ENCODE measurements around the gene SYVN1. TPM values are rescaled to one million over a fixed set of nuclear protein-coding genes. Genes with fewer than 3 reads are reported as not detected.

Gene SYVN1
- total and polyA plus RNA-seq, 10 of the 15 experiments (the other 5 are each of a cell fraction or from before 2014, with no cell fraction given): 0.79 to 63.6 (median 20.1) TPM

DNA sequence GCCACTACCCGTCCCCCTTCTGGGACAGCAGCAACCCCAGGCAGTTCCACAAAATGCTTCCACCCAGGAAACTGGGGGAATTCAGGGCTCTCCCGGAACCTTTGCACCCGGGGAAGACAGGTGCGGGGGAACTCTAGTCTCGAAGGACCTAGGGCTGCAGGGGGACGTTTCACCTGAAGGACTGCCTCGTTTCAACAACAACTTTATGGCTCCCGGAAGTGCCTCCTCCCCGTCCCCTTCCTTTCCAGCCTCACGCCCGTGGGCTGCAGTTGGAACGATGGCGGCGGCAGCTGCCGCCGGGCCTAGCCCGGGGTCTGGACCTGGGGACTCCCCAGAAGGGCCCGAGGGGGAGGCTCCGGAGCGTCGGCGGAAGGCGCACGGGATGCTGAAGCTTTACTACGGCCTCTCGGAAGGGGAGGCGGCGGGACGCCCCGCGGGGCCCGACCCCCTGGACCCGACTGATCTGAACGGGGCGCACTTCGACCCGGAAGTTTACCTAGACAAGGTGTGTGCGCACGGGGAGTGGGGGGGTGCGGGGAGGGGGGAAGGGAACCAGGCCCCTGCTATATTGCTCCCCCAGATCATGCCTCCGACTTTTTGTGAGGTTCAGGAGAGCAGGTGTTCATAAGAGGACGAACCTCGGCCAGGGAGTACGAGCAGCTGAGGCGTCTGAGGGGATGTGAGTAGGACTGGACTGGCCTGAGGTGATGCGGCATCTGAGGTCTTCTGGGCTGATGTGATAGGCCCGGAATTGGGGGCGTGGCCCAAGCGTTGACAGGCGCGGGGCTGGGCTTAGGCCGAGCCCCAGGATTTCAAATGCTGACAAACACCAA, 38.1 kb downstream of the SYVN1 start, which contains the start of gene VPS51 (continued):
- TF ChIP-seq, protein P1, sequence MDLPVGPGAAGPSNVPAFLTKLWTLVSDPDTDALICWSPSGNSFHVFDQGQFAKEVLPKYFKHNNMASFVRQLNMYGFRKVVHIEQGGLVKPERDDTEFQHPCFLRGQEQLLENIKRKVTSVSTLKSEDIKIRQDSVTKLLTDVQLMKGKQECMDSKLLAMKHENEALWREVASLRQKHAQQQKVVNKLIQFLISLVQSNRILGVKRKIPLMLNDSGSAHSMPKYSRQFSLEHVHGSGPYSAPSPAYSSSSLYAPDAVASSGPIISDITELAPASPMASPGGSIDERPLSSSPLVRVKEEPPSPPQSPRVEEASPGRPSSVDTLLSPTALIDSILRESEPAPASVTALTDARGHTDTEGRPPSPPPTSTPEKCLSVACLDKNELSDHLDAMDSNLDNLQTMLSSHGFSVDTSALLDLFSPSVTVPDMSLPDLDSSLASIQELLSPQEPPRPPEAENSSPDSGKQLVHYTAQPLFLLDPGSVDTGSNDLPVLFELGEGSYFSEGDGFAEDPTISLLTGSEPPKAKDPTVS (IDR thresholded peaks at IDR 0.05; ENCODE audit: low read depth, low read length): peak; percentile 88
- no peak for TF ChIP-seq BMI1 (IDR thresholded peaks at IDR 0.05; ENCODE audit: borderline replicate concordance)
- peak; percentile 75; the same call in 1 of the 2 replicates for TF ChIP-seq ESRRA (IDR thresholded peaks at IDR 0.05; ENCODE audit: low read length)
- peak; percentile 72 for TF ChIP-seq NR2F1 (conservative IDR thresholded peaks at IDR 0.05)
- TF ChIP-seq SMAD5 (IDR thresholded peaks at IDR 0.05; ENCODE audit: low read depth): peak; percentile 80; the same call in 1 of the 2 replicates
- peak; percentile 98 for TF ChIP-seq POLR2AphosphoS5 (IDR thresholded peaks at IDR 0.05; ENCODE audit: low read length)
- TF ChIP-seq, protein P2, sequence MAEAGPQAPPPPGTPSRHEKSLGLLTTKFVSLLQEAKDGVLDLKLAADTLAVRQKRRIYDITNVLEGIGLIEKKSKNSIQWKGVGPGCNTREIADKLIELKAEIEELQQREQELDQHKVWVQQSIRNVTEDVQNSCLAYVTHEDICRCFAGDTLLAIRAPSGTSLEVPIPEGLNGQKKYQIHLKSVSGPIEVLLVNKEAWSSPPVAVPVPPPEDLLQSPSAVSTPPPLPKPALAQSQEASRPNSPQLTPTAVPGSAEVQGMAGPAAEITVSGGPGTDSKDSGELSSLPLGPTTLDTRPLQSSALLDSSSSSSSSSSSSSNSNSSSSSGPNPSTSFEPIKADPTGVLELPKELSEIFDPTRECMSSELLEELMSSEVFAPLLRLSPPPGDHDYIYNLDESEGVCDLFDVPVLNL (IDR thresholded peaks at IDR 0.05; ENCODE audit: low read depth, low read length): peak; percentile 39; the same call in 1 of the 2 replicates
- TF ChIP-seq SREBF1 (IDR thresholded peaks at IDR 0.05; ENCODE audit: low read length): peak; percentile 80
- peak; percentile 91 for TF ChIP-seq GATAD2B (conservative IDR thresholded peaks at IDR 0.05; ENCODE audit: low read depth)
- 0 out of 2 replicates have a peak, but pooled peaks have one; percentile 51 for TF ChIP-seq ZBED1 (IDR thresholded peaks at IDR 0.05; ENCODE audit: borderline replicate concordance)
- TF ChIP-seq GABPA (IDR thresholded peaks at IDR 0.05; ENCODE audit: low read depth): peak; percentile 99
- peak; percentile 53; the same call in 1 of the 2 replicates for TF ChIP-seq SREBF2 (IDR thresholded peaks at IDR 0.05; ENCODE audit: low read length)
- TF ChIP-seq ETV6 (conservative IDR thresholded peaks at IDR 0.05 in 1 of 2, IDR thresholded peaks at IDR 0.05 in 1 of 2; ENCODE audit: borderline replicate concordance in 1 of 2, low read depth in 1 of 2): peak in 1 of 2 experiments; percentile 78; a peak in 2 of 4 replicates
- 0 out of 4 replicates have a peak, but pooled peaks of 1 of the 2 experiments have one; percentile 12 for TF ChIP-seq CEBPB (IDR thresholded peaks at IDR 0.05; ENCODE audit: borderline replicate concordance in 1 of 2, low read depth in 2 of 2, low read length in 2 of 2)
- TF ChIP-seq, protein P3, sequence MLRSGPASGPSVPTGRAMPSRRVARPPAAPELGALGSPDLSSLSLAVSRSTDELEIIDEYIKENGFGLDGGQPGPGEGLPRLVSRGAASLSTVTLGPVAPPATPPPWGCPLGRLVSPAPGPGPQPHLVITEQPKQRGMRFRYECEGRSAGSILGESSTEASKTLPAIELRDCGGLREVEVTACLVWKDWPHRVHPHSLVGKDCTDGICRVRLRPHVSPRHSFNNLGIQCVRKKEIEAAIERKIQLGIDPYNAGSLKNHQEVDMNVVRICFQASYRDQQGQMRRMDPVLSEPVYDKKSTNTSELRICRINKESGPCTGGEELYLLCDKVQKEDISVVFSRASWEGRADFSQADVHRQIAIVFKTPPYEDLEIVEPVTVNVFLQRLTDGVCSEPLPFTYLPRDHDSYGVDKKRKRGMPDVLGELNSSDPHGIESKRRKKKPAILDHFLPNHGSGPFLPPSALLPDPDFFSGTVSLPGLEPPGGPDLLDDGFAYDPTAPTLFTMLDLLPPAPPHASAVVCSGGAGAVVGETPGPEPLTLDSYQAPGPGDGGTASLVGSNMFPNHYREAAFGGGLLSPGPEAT (IDR thresholded peaks at IDR 0.05; ENCODE audit: low read depth): peak; percentile 98
- TF ChIP-seq CREM (IDR thresholded peaks at IDR 0.05; ENCODE audit: low read depth): peak; percentile 91
- no peak for TF ChIP-seq SMC3 (IDR thresholded peaks at IDR 0.05; ENCODE audit: borderline replicate concordance, low read length)
- TF ChIP-seq POLR2AphosphoS2 (IDR thresholded peaks at IDR 0.05; ENCODE audit: low read depth, low read length): peak; percentile 82
- peak; percentile 96 for TF ChIP-seq NBN (IDR thresholded peaks at IDR 0.05)
- TF ChIP-seq RAD51 (IDR thresholded peaks at IDR 0.05): 0 out of 2 replicates have a peak, but pooled peaks have one; percentile 11
- TF ChIP-seq, protein P4, sequence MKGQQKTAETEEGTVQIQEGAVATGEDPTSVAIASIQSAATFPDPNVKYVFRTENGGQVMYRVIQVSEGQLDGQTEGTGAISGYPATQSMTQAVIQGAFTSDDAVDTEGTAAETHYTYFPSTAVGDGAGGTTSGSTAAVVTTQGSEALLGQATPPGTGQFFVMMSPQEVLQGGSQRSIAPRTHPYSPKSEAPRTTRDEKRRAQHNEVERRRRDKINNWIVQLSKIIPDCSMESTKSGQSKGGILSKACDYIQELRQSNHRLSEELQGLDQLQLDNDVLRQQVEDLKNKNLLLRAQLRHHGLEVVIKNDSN (IDR thresholded peaks at IDR 0.05; ENCODE audit: borderline replicate concordance, extremely low read length, insufficient read depth, low read depth, low read length): peak; percentile 44
- TF ChIP-seq, protein P5, sequence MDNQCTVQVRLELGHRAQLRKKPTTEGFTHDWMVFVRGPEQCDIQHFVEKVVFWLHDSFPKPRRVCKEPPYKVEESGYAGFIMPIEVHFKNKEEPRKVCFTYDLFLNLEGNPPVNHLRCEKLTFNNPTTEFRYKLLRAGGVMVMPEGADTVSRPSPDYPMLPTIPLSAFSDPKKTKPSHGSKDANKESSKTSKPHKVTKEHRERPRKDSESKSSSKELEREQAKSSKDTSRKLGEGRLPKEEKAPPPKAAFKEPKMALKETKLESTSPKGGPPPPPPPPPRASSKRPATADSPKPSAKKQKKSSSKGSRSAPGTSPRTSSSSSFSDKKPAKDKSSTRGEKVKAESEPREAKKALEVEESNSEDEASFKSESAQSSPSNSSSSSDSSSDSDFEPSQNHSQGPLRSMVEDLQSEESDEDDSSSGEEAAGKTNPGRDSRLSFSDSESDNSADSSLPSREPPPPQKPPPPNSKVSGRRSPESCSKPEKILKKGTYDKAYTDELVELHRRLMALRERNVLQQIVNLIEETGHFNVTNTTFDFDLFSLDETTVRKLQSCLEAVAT (IDR thresholded peaks at IDR 0.05): peak; percentile 90
- peak; percentile 99 for TF ChIP-seq IKZF1 (conservative IDR thresholded peaks at IDR 0.05)
- peak; percentile 99 for TF ChIP-seq HCFC1 (IDR thresholded peaks at IDR 0.05; ENCODE audit: low read length)
